G401.6 (cell line): Measurements from ENCODE around the gene TMEM213.
"Not testable (repeated sequence)": the region's sequence is repeated elsewhere in the genome, so short reads cannot be mapped to it uniquely, and the experiment has no call there.

Experiments
- FAIRE-seq: peaks from 2 replicates; lab custom pipeline; 2012; peaks lifted over from hg19 to GRCh38; lab: Jason Lieb, UNC

TMEM213 gene

GRCh38 chr7:138798836-138799235 is 1.0 kb downstream of the TMEM213 start:
- FAIRE-seq: no peak

- FAIRE-seq: no peak
Observed at GRCh38 chr7:138799336-138800000, 1.7 kb downstream of the TMEM213 start.

- FAIRE-seq: no peak
Observed at GRCh38 chr7:138801256-138801655, 3.5 kb downstream of the TMEM213 start.

- no peak for FAIRE-seq
Observed at GRCh38 chr7:138802706-138803105, 4.9 kb downstream of the TMEM213 start.

GRCh38 chr7:138804618-138805017 is 6.8 kb downstream of the TMEM213 start:
- FAIRE-seq: no peak

GRCh38 chr7:138809346-138809745 is 11.6 kb downstream of the TMEM213 start:
- FAIRE-seq: no peak

GRCh38 chr7:138811327-138811726 is 13.5 kb downstream of the TMEM213 start:
- not testable (repeated sequence) for FAIRE-seq

GRCh38 chr7:138813945-138814344 is 16.2 kb downstream of the TMEM213 start:
- no peak for FAIRE-seq

- no peak for FAIRE-seq
Observed at GRCh38 chr7:138814816-138815332, 17.1 kb downstream of the TMEM213 start.

GRCh38 chr7:138816650-138817049 is 18.9 kb downstream of the TMEM213 start:
- FAIRE-seq: no peak

- no peak for FAIRE-seq
Observed at GRCh38 chr7:138819625-138820024, 21.8 kb downstream of the TMEM213 start.

GRCh38 chr7:138821912-138822311 is 24.1 kb downstream of the TMEM213 start:
- FAIRE-seq: no peak

- FAIRE-seq: no peak
Observed at GRCh38 chr7:138822867-138823535, 25.2 kb downstream of the TMEM213 start.

- FAIRE-seq: no peak
Observed at GRCh38 chr7:138825049-138825721, 27.4 kb downstream of the TMEM213 start.

- FAIRE-seq: no peak
Observed at GRCh38 chr7:138828302-138828701, 30.5 kb downstream of the TMEM213 start.

- no peak for FAIRE-seq
Observed at GRCh38 chr7:138829335-138829734, 31.5 kb downstream of the TMEM213 start.

- no peak for FAIRE-seq
Observed at GRCh38 chr7:138832966-138833365, 35.2 kb downstream of the TMEM213 start.

GRCh38 chr7:138833596-138833995 is 35.8 kb downstream of the TMEM213 start:
- FAIRE-seq: no peak

GRCh38 chr7:138834583-138834982 is 36.8 kb downstream of the TMEM213 start:
- no peak for FAIRE-seq

- no peak for FAIRE-seq
Observed at GRCh38 chr7:138835087-138835486, 37.3 kb downstream of the TMEM213 start.

- FAIRE-seq: no peak
Observed at GRCh38 chr7:138837627-138838026, 39.8 kb downstream of the TMEM213 start.

- no peak for FAIRE-seq
Observed at GRCh38 chr7:138838166-138838565, 40.4 kb downstream of the TMEM213 start.

- FAIRE-seq: no peak
Observed at GRCh38 chr7:138842111-138842510, 44.3 kb downstream of the TMEM213 start.
